ENCODE data around the gene SLC2A2. TPM values are rescaled to one million over a fixed set of nuclear protein-coding genes. Genes with fewer than 3 reads are reported as not detected.

The SLC2A2 gene
- total and polyA plus RNA-seq, 2 experiments from 2014 or later = 40.8 to 123 TPM

DNA sequence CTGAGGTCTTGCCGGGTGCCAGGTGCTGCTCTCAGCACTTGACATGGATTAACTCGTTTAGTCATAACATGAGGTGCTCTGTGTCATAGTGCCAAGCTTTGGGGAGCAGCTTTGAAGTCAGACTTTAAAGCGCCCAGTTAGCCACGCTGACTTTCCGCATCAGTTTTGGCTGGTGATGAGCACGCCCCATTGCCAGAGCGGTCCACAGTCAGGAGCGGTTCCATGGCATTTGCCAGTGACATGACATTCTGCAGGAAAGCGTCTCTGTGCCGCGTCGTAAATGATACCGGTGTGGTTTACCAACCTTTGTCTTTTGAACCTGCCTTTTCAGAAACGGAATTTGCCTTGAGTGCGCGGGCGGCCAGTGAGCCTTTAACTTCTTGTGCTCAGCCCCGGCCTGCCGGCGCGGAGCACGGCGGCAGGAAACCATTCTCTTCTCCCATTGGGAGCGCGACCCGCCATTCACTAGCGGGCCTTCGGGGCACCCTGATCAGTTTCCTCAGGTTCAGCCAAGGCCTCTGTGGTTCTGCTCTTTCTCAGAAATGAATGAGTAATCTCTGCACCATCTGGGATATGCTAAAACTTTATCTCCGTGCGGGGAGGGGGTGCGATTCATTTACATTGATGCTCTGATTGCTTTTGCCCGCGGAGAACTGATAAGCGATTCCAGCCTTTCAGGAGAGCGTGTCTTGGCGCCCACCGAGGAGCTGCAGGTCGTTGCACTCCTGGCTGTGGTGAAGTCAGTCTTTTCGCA is 1.7 kb upstream of the SLC2A2 start:
- no peaks in the 10 kb centered on the region for H3K9me2 ChIP-seq (replicated peaks; ENCODE audit: insufficient read depth)
- no peaks in the 10 kb centered on the region for H3K36me3 ChIP-seq (replicated peaks; ENCODE audit: insufficient read depth, low read depth)
- TF ChIP-seq EZH2phosphoT487 (IDR thresholded peaks at IDR 0.05; ENCODE audit: low read depth, severe bottlenecking, unreplicated experiment) (no peak), CTCF (IDR thresholded peaks at IDR 0.05; ENCODE audit: poor library complexity) (no peak), EZH2 (IDR thresholded peaks at IDR 0.05; ENCODE audit: borderline replicate concordance) (no peak)
- peak overlapping the region; percentile 39 for H3K27ac ChIP-seq
- peak overlapping the region; percentile 45 for H2AFZ ChIP-seq
- peak; percentile 59 for DNase-seq (ENCODE audit: low spot score)
- no peaks in the 10 kb centered on the region for H3K79me2 ChIP-seq
- no peak overlapping the region for H3K4me3 ChIP-seq
- peak overlapping the region; percentile 75 for H3K4me2 ChIP-seq
- H3K4me1 ChIP-seq (ENCODE audit: insufficient read depth) = no peaks in the 10 kb centered on the region
- WGBS (ENCODE audit: low lambda C conversion rate, missing lambda C conversion rate) = 21% methylated on average over 39 of the region's 39 CpGs
- H4K20me1 ChIP-seq (ENCODE audit: insufficient read depth, poor library complexity, severe bottlenecking) = no peaks in the 10 kb centered on the region
- no peaks in the 10 kb centered on the region for H3K9me3 ChIP-seq (ENCODE audit: low read depth)
- H3K27me3 ChIP-seq = no peaks in the 10 kb centered on the region

DNA sequence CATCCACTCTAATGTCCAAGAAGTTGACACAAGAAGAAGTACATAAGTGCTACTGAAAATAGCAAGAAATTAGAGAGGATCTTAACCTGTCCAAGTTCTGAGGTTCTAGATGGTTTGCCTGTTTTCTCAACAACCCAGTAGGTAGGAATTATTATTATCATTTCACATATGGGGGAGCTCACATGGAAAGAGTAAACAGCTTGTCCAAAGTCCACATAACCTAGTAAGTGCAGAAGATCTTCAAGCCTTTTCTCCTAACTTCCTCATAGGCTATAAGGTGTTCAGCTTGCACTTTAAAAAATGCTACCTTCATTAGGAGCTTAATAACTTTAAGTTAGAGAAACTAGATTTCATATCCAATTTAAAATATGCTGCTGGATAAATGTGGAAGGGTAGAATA is 3.0 kb downstream of the SLC2A2 start:
- H3K36me3 ChIP-seq (replicated peaks; ENCODE audit: insufficient read depth, low read depth) = no peaks in the 10 kb centered on the region
- H3K4me1 ChIP-seq (ENCODE audit: insufficient read depth) = no peaks in the 10 kb centered on the region
- H3K9me3 ChIP-seq (ENCODE audit: low read depth) = no peaks in the 10 kb centered on the region
- H3K4me3 ChIP-seq = no peak overlapping the region
- peak overlapping the region; percentile 25 for H3K27ac ChIP-seq
- H4K20me1 ChIP-seq (ENCODE audit: insufficient read depth, poor library complexity, severe bottlenecking) = no peaks in the 10 kb centered on the region
- no peak overlapping the region for H2AFZ ChIP-seq
- H3K79me2 ChIP-seq = no peaks in the 10 kb centered on the region
- H3K9me2 ChIP-seq (replicated peaks; ENCODE audit: insufficient read depth) = no peaks in the 10 kb centered on the region
- no peaks in the 10 kb centered on the region for H3K27me3 ChIP-seq
- H3K4me2 ChIP-seq = peak overlapping the region; percentile 38
- DNase-seq (ENCODE audit: low spot score) = no peak
- TF ChIP-seq CTCF (IDR thresholded peaks at IDR 0.05; ENCODE audit: poor library complexity) (no peak), EZH2phosphoT487 (IDR thresholded peaks at IDR 0.05; ENCODE audit: low read depth, severe bottlenecking, unreplicated experiment) (no peak), EZH2 (IDR thresholded peaks at IDR 0.05; ENCODE audit: borderline replicate concordance) (no peak)

DNA sequence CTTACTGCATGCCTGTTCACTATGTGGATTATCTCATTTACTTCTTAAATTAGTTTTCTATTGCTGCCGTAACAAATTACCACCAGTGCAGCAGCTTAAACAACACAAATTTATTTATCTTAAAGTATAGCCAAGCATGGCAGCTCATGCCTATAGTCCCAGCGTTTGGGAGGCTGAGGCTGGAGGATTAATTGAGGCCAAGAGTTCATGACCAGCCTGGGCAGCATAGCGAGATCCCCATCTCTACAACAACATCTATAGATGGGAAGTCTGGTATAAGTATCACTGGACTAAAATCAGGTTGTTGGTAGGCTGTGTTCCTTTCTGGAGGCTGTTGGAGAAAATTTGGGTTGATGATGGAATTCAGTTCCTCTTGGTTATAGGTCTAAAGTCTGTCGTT is 5.1 kb downstream of the SLC2A2 start:
- H3K27ac ChIP-seq = no peak overlapping the region
- H3K4me2 ChIP-seq = no peak overlapping the region
- no peak overlapping the region for H3K4me3 ChIP-seq
- TF ChIP-seq EZH2phosphoT487 (IDR thresholded peaks at IDR 0.05; ENCODE audit: low read depth, severe bottlenecking, unreplicated experiment) (no peak), CTCF (IDR thresholded peaks at IDR 0.05; ENCODE audit: poor library complexity) (no peak), EZH2 (IDR thresholded peaks at IDR 0.05; ENCODE audit: borderline replicate concordance) (no peak)
- H3K79me2 ChIP-seq = no peaks in the 10 kb centered on the region
- peaks cover 4% of the 10 kb centered on the region for H3K4me1 ChIP-seq (ENCODE audit: insufficient read depth)
- H3K36me3 ChIP-seq (replicated peaks; ENCODE audit: insufficient read depth, low read depth) = no peaks in the 10 kb centered on the region
- no peaks in the 10 kb centered on the region for H3K9me2 ChIP-seq (replicated peaks; ENCODE audit: insufficient read depth)
- H3K27me3 ChIP-seq = no peaks in the 10 kb centered on the region
- WGBS (ENCODE audit: low lambda C conversion rate, missing lambda C conversion rate) = 87% methylated on average over 4 of the region's 4 CpGs
- H4K20me1 ChIP-seq (ENCODE audit: insufficient read depth, poor library complexity, severe bottlenecking) = no peaks in the 10 kb centered on the region
- no peak for DNase-seq (ENCODE audit: low spot score)
- no peaks in the 10 kb centered on the region for H3K9me3 ChIP-seq (ENCODE audit: low read depth)
- H2AFZ ChIP-seq = no peak overlapping the region
